GM18502 (cell line): ENCODE measurements around the gene MRPL18.
A peak's percentile ranks its signal among the peaks of the same experiment; 100 is the strongest.
"Not testable (repeated sequence)": the region's sequence is repeated elsewhere in the genome, so short reads cannot be mapped to it uniquely, and the experiment has no call there.

Source experiments
- ATAC-seq: cut with Tn5 transposase; IDR thresholded peaks from one replicate; pipeline ENCODE4 v1.9.1; 2021; ENCODE audit warnings: mild to moderate bottlenecking; ENCODE audit not compliant: unreplicated experiment, poor library complexity

The MRPL18 gene

DNA sequence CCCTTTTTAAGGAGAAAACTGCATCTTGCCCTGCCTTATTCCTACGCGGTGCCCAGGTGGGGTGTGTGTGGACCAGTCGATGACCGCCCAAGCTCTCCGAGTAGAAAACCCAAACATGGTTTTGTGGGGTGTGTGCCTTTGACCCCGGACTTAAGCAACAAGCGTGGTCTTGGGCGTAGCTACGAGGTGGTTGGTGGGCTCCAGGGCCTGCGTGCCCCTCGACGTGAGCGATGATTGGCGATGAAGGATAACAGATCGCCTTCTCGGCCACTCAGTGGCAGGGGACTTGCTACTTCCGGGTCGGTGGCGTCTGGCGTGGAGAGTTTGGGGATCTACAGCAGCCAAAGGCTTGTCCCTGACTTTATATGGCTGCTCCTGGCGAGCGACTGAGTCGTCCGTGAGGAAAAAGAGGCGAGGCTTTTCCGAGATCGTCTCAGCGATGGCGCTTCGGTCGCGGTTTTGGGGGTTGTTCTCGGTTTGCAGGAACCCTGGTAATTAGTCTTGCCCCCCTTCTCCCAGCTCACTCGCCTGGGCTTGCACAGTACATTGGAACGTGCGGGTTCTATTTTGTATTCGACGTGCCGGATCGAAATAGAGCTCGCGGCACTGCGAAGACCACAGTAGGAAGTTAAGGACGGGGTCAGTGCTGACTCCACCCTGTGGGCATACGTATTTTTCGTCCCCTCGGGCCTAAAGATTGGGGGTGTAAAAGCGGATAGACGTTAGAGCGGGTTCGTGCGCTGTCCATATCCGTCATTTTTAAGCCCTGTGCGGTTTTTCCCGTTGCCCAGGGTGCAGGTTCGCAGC lies at the start of gene MRPL18:
Gene MRPL18, plus strand, starts transcription at position 319 of the 807 bp plus-strand sequence. Its CDS starts 121 bp downstream, at position 440.
- peak; percentile 83 for ATAC-seq

- no peak for ATAC-seq
These were observed 48.1 kb upstream of the MRPL18 start for GRCh38 chr6:159742165-159742564.

GRCh38 chr6:159745081-159745480 lies 45.2 kb upstream of the MRPL18 start:
- no peak for ATAC-seq

- ATAC-seq, result no peak
These were observed 43.5 kb upstream of the MRPL18 start for GRCh38 chr6:159746759-159747158.

DNA sequence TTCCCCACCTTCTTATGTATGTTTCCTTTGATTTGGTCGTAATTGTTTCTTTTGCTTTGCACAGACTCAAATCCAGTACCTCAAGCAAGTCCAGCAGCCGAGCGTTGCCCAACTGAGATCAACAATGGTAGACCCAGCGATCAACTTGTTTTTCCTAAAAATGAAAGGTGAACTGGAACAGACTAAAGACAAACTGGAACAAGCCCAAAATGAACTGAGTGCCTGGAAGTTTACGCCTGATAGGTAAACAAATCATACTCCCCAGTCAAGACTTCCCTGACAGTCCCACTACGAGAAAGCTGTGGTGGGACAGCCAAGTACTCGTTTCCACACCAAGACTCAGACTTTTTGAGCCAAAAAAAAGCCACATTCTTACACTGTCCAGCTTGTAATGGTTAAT lies 42.1 kb upstream of the MRPL18 start:
- ATAC-seq, result not testable (repeated sequence)

- ATAC-seq, result no peak
These were observed 38.8 kb upstream of the MRPL18 start for GRCh38 chr6:159751448-159751847.

- no peak for ATAC-seq
These were observed 37.0 kb upstream of the MRPL18 start for GRCh38 chr6:159753081-159753872.

DNA sequence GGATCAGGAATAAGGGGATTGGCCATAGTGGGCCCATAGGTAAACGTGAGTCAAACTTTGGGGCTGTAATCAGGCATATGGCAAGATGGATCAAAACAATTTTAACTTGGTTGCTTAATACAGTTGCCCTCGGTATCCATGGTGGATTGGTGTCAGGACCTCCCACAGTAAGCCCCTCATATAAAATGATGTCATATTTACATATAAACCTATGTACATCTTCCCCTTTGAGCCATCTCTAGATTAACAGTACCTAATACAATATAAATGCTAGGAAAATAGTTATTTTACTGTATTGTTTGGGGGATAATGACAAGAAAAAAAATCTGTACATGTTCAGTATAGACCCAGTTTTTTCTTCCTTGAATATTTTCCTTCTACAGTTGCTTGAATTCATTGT lies 35.9 kb upstream of the MRPL18 start:
- no peak for ATAC-seq

GRCh38 chr6:159754959-159755914 lies 35.0 kb upstream of the MRPL18 start:
- no peak for ATAC-seq

DNA sequence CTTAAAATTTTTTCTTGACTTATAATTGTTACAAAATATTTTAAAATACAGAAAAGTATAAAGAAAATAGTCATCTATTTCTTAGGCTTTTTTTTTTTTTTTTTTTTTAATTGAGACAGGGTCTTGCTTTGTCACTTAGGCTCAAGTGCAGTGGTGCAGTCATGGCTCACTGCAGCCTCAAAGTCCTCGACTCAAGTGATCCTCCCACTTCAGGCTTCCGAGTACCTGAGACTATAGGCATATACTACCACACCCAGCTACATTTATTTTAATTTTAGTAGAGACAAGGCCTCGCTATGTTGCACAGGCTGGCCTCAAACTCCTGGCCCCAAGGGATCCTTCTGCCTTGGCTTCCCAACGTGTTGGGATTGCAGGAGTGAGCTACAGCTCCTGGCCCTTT lies 33.8 kb upstream of the MRPL18 start:
- no peak for ATAC-seq

- ATAC-seq, result no peak
These were observed 32.0 kb upstream of the MRPL18 start for GRCh38 chr6:159758031-159759001.

- no peak for ATAC-seq
These were observed 30.6 kb upstream of the MRPL18 start for GRCh38 chr6:159759645-159760044.

GRCh38 chr6:159760602-159761057 lies 29.6 kb upstream of the MRPL18 start:
- no peak for ATAC-seq

GRCh38 chr6:159761129-159761872 lies 29.0 kb upstream of the MRPL18 start:
- ATAC-seq, result peak; percentile 0

- peak; percentile 98 for ATAC-seq
These were observed 28.2 kb upstream of the MRPL18 start, which contains the start of gene ACAT2 for GRCh38 chr6:159761873-159762680. ACAT2 (plus strand) TSS chr6:159762045; CDS start chr6:159762088, 43 bp downstream.

- peak; percentile 19 for ATAC-seq
These were observed 27.5 kb upstream of the MRPL18 start for GRCh38 chr6:159762681-159763293.

DNA sequence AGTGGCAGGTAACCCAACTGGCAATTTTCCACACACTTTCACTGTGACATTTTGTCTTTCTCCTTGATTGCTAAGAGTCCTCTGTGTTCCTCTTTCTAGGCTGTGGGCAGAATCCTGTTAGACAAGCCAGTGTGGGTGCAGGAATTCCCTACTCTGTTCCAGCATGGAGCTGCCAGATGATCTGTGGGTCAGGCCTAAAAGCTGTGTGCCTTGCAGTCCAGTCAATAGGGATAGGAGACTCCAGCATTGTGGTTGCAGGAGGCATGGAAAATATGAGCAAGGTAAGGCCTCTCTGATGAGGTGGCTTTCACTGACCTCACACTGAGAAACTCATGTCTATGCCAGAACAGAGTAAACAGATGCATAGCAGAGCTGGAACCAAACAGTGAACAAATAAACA lies 23.4 kb upstream of the MRPL18 start:
- ATAC-seq, result no peak
